Measurements from ENCODE around the gene NCS1.

DNA sequence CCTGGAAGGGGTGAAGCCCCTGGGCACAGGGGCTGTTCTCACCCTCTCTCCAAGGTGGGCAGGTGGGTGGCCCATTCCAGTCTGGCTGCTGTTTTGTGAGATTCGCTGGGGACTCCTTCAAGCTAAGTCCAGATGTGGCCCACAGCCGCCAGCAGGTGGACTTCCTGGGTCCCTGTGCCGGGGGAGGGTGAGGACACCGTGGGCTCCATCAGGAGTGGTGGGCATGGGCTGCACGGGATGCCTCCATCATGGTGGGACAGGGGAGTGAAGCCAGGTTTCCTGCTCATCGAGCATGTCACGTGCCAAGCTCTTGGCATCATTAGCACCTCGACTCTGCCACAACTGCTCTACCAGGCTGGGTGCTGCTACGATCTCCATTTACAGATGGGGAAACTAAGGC is 1.8 kb downstream of the NCS1 start:
- TF ChIP-seq, protein P1, sequence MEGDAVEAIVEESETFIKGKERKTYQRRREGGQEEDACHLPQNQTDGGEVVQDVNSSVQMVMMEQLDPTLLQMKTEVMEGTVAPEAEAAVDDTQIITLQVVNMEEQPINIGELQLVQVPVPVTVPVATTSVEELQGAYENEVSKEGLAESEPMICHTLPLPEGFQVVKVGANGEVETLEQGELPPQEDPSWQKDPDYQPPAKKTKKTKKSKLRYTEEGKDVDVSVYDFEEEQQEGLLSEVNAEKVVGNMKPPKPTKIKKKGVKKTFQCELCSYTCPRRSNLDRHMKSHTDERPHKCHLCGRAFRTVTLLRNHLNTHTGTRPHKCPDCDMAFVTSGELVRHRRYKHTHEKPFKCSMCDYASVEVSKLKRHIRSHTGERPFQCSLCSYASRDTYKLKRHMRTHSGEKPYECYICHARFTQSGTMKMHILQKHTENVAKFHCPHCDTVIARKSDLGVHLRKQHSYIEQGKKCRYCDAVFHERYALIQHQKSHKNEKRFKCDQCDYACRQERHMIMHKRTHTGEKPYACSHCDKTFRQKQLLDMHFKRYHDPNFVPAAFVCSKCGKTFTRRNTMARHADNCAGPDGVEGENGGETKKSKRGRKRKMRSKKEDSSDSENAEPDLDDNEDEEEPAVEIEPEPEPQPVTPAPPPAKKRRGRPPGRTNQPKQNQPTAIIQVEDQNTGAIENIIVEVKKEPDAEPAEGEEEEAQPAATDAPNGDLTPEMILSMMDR (conservative IDR thresholded peaks at IDR 0.05; ENCODE audit: low read length): no peak
- TF ChIP-seq EZH2phosphoT487 (IDR thresholded peaks at IDR 0.05; ENCODE audit: borderline replicate concordance): no peak

Data from Loucy (cell line).